Iris pigment epithelial cell (primary cell): Measurements from ENCODE around the gene LCN10.

Experiments used
- DNase-seq: peaks from one replicate; pipeline ENCODE4 v3.0.0-alpha.2; 2011; ENCODE audit warnings: low read depth

The LCN10 gene

GRCh38 chr9:136754626-136755301 lies 12.0 kb upstream of the LCN10 start:
- DNase-seq = no peak

- no peak for DNase-seq
Measured at GRCh38 chr9:136754059-136754572, 11.4 kb upstream of the LCN10 start.

- no peak for DNase-seq
Measured at GRCh38 chr9:136753371-136754058, 10.8 kb upstream of the LCN10 start.

GRCh38 chr9:136751814-136752213 lies 9.1 kb upstream of the LCN10 start:
- DNase-seq = no peak

GRCh38 chr9:136751244-136751643 lies 8.5 kb upstream of the LCN10 start:
- DNase-seq = no peak

- peak; percentile 53 for DNase-seq
Measured at GRCh38 chr9:136750526-136750925, 7.8 kb upstream of the LCN10 start.

- no peak for DNase-seq
Measured at GRCh38 chr9:136748666-136749611, 6.2 kb upstream of the LCN10 start.

GRCh38 chr9:136748201-136748600 lies 5.5 kb upstream of the LCN10 start, which contains the start of gene LCN6:
LCN6 (minus strand) TSS chr9:136748525; CDS start chr9:136748483, 42 bp downstream.
- DNase-seq = no peak

- no peak for DNase-seq
Measured at GRCh38 chr9:136747161-136748060, 4.7 kb upstream of the LCN10 start.

GRCh38 chr9:136746621-136747020 lies 3.9 kb upstream of the LCN10 start:
- no peak for DNase-seq

GRCh38 chr9:136746155-136746490 lies 3.4 kb upstream of the LCN10 start:
- no peak for DNase-seq

- no peak for DNase-seq
Measured at GRCh38 chr9:136745389-136746154, 2.8 kb upstream of the LCN10 start.

GRCh38 chr9:136744773-136745172 lies 2.0 kb upstream of the LCN10 start:
- no peak for DNase-seq

GRCh38 chr9:136743639-136744211 lies 985 bp upstream of the LCN10 start:
- DNase-seq = no peak

GRCh38 chr9:136741883-136742571 lies 713 bp downstream of the LCN10 start:
- no peak for DNase-seq

- DNase-seq = no peak
Measured at GRCh38 chr9:136740971-136741882, 1.5 kb downstream of the LCN10 start.

GRCh38 chr9:136740491-136740890 lies 2.2 kb downstream of the LCN10 start:
- DNase-seq = no peak

GRCh38 chr9:136740069-136740468 lies 2.7 kb downstream of the LCN10 start:
- no peak for DNase-seq

GRCh38 chr9:136739509-136739908 lies 3.2 kb downstream of the LCN10 start:
- DNase-seq = no peak
